Muscle of arm (tissue), 12 donors: Measurements from ENCODE around the gene NBAS. TPM values are rescaled to one million over a fixed set of nuclear protein-coding genes. Genes with fewer than 3 reads are reported as not detected.

Experiments used
- DNase-seq: peaks from one replicate; pipeline ENCODE4 v3.0.0-alpha.2; 2013
- polyA plus RNA-seq, 12 donors: library from polyadenylated mRNA; unstranded; fragments of 120-200 nt; gene quantifications; one replicate each; pipeline ENCODE4 v1.2.1, GENCODE V29; 2013; ENCODE audit not compliant: insufficient read length in 12 of 12

NBAS gene
- polyA plus RNA-seq, 12 donors, result 22.7 to 41.9 (median 36.5) TPM; not detected in 1

GRCh38 chr2:15174567-15174966, 386.6 kb downstream of the NBAS start:
- no peak for DNase-seq

- no peak for DNase-seq
These were observed 387.6 kb downstream of the NBAS start for GRCh38 chr2:15173501-15173900.

GRCh38 chr2:15172825-15173224, 388.3 kb downstream of the NBAS start:
- DNase-seq, result no peak

- DNase-seq, result no peak
These were observed 390.9 kb downstream of the NBAS start for GRCh38 chr2:15170070-15170775.

GRCh38 chr2:15169326-15170069, 391.6 kb downstream of the NBAS start:
- no peak for DNase-seq

- DNase-seq, result no peak
These were observed 393.0 kb downstream of the NBAS start for GRCh38 chr2:15168116-15168515.

GRCh38 chr2:15166878-15167277, 394.3 kb downstream of the NBAS start:
- no peak for DNase-seq

GRCh38 chr2:15163326-15163725, 397.8 kb downstream of the NBAS start:
- DNase-seq, result no peak

GRCh38 chr2:15162620-15163019, 398.5 kb downstream of the NBAS start:
- no peak for DNase-seq

- DNase-seq, result no peak
These were observed 400.7 kb downstream of the NBAS start for GRCh38 chr2:15160201-15160991.

- DNase-seq, result peak; percentile 22
These were observed 401.4 kb downstream of the NBAS start for GRCh38 chr2:15159751-15160177.

GRCh38 chr2:15159206-15159605, 401.9 kb downstream of the NBAS start:
- DNase-seq, result no peak

GRCh38 chr2:15158532-15158931, 402.6 kb downstream of the NBAS start:
- no peak for DNase-seq

- DNase-seq, result no peak
These were observed 403.0 kb downstream of the NBAS start for GRCh38 chr2:15158100-15158499.

- DNase-seq, result no peak
These were observed 405.1 kb downstream of the NBAS start for GRCh38 chr2:15155959-15156574.

GRCh38 chr2:15154297-15154696, 406.8 kb downstream of the NBAS start:
- DNase-seq, result no peak

GRCh38 chr2:15152382-15152781, 408.8 kb downstream of the NBAS start:
- DNase-seq, result no peak

- no peak for DNase-seq
These were observed 412.1 kb downstream of the NBAS start for GRCh38 chr2:15149063-15149462.

- no peak for DNase-seq
These were observed 413.5 kb downstream of the NBAS start for GRCh38 chr2:15147591-15147990.

GRCh38 chr2:15146960-15147359, 414.2 kb downstream of the NBAS start:
- DNase-seq, result no peak

GRCh38 chr2:15145919-15146318, 415.2 kb downstream of the NBAS start:
- DNase-seq, result no peak
